Endothelial cell of umbilical vein (primary cell): Measurements from ENCODE around the gene SPINK4.

ENCODE experiments used
- EZH2 ChIP-seq: IDR thresholded peaks from 2 replicates; pipeline ENCODE4 v1.6.1; 2012; ENCODE audit warnings: borderline replicate concordance, low read depth, mild to moderate bottlenecking, moderate library complexity, low read length, inconsistent platforms; ENCODE audit not compliant: severe bottlenecking
- FOS ChIP-seq: IDR thresholded peaks from 2 replicates; pipeline ENCODE4 v1.6.1; 2011; ENCODE audit warnings: mild to moderate bottlenecking, low read length, moderate library complexity, borderline replicate concordance; ENCODE audit not compliant: insufficient read depth
- GATA2 ChIP-seq: IDR thresholded peaks from 2 replicates; pipeline ENCODE4 v1.7.0; 2011; ENCODE audit warnings: low read depth, mild to moderate bottlenecking, moderate library complexity, mixed read lengths, low read length; ENCODE audit not compliant: insufficient read length, insufficient read depth
- JUN ChIP-seq: IDR thresholded peaks from 2 replicates; pipeline ENCODE4 v1.6.1; 2011; ENCODE audit warnings: borderline replicate concordance, low read depth; ENCODE audit not compliant: insufficient read length, insufficient read depth
- MYC ChIP-seq: IDR thresholded peaks from one replicate; pipeline ENCODE4 v1.6.1; 2011; ENCODE audit warnings: mild to moderate bottlenecking, low read depth, low read length
- POLR2A ChIP-seq: IDR thresholded peaks from 2 replicates; pipeline ENCODE4 v1.6.1; 2012; ENCODE audit warnings: low read depth, mild to moderate bottlenecking, control low read depth, low read length
- POLR2AphosphoS5 ChIP-seq: IDR thresholded peaks from 2 replicates; pipeline ENCODE4 v1.6.1; 2012; ENCODE audit warnings: low read depth, mild to moderate bottlenecking, control low read depth, low read length, moderate library complexity; ENCODE audit not compliant: insufficient read depth
- TF ChIP-seq, protein P1 (sequence below), 2 donors: IDR thresholded peaks; 1 replicate in 1 of 2; 2 replicates in 1 of 2; pipeline ENCODE4 v1.5.1; 2011; ENCODE audit warnings: low read length in 2 of 2, mild to moderate bottlenecking in 2 of 2, moderate library complexity in 2 of 2, control low read depth in 1 of 2, inconsistent platforms in 1 of 2, low read depth in 1 of 2; ENCODE audit not compliant: insufficient read depth in 1 of 2; ENCODE audit errors: extremely low read depth in 1 of 2
- TF ChIP-seq, protein P2 (sequence below): IDR thresholded peaks from 2 replicates; pipeline ENCODE4 v1.6.1; 2011; ENCODE audit not compliant: insufficient read depth, insufficient read length

DNA sequence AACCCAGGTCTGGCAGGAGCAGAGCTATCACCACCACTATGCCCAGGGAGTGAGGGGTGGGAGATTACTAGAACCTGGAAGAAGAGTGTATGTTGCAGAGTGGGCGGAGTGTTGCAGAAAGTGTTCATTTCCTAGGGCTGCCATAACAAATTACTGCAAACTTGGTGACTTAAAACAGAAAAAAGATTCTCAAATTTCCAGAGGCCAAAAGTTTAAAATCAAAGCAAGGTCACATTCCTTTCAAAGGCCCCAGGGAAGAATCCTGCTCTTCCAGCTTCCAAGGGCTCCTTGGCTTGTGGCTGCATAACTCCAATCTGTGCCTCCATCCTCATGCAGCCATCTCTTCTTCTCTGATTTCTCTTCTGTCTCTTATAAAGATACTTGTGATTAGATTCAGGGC, 30.6 kb upstream of the SPINK4 start:
- no peak for TF ChIP-seq POLR2A
- TF ChIP-seq, protein P1, sequence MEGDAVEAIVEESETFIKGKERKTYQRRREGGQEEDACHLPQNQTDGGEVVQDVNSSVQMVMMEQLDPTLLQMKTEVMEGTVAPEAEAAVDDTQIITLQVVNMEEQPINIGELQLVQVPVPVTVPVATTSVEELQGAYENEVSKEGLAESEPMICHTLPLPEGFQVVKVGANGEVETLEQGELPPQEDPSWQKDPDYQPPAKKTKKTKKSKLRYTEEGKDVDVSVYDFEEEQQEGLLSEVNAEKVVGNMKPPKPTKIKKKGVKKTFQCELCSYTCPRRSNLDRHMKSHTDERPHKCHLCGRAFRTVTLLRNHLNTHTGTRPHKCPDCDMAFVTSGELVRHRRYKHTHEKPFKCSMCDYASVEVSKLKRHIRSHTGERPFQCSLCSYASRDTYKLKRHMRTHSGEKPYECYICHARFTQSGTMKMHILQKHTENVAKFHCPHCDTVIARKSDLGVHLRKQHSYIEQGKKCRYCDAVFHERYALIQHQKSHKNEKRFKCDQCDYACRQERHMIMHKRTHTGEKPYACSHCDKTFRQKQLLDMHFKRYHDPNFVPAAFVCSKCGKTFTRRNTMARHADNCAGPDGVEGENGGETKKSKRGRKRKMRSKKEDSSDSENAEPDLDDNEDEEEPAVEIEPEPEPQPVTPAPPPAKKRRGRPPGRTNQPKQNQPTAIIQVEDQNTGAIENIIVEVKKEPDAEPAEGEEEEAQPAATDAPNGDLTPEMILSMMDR (IDR thresholded peaks at IDR 0.05; ENCODE audit: extremely low read depth in 1 of 2, insufficient read depth in 1 of 2, low read depth in 1 of 2, low read length in 2 of 2): no peak
- TF ChIP-seq POLR2AphosphoS5: no peak
- TF ChIP-seq EZH2: no peak
- TF ChIP-seq JUN: no peak
- no peak for TF ChIP-seq FOS
- TF ChIP-seq MYC: no peak
- TF ChIP-seq, protein P2, sequence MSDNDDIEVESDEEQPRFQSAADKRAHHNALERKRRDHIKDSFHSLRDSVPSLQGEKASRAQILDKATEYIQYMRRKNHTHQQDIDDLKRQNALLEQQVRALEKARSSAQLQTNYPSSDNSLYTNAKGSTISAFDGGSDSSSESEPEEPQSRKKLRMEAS: no peak
- no peak for TF ChIP-seq GATA2
